Lower leg skin (tissue), 4 donors: ENCODE measurements around the gene HAUS7. TPM values are rescaled to one million over a fixed set of nuclear protein-coding genes. Genes with fewer than 3 reads are reported as not detected.

Experiments used
- DNase-seq, 2 donors: peaks; one replicate each; pipeline ENCODE4 v3.0.0-alpha.2; 2019; ENCODE audit warnings: low spot score in 2 of 2
- H3K4me3 ChIP-seq: fragments of 200-600 bp; sonication (generic); 2 replicates; pipeline ENCODE4 v1.5.1; 2017; ENCODE audit warnings: mild to moderate bottlenecking, low read depth; ENCODE audit not compliant: poor library complexity, severe bottlenecking
- CTCF ChIP-seq, 3 donors: fragments of 450-650 bp; IDR thresholded peaks; one replicate each; pipeline ENCODE4 v1.5.1; 2016; ENCODE audit warnings: antibody characterized with exemption in 3 of 3, mild to moderate bottlenecking in 3 of 3, moderate library complexity in 2 of 3
- POLR2A ChIP-seq, 2 donors: fragments of 450-650 bp; IDR thresholded peaks; one replicate each; pipeline ENCODE4 v1.6.1; 2016 to 2017; ENCODE audit warnings: antibody characterized with exemption in 2 of 2, mild to moderate bottlenecking in 1 of 2, moderate library complexity in 1 of 2
- WGBS, 2 donors: methylation state at CpG; one replicate each; pipeline ENCODE4 v1.1.5; 2018; 5-methylcytosine and 5-hydroxymethylcytosine counted together
- intact Hi-C: fragments of 100-400 bp; cut with DNase I; formaldehyde crosslinking; loops from one replicate; pipeline ENCODE4 v1.15.0; 2023; ENCODE audit warnings: low total_unique reads
- total RNA-seq, 4 donors: library from RNA; depleted of rRNA; stranded (reverse); fragments of >200 nt; gene quantifications; one replicate each; pipeline ENCODE4 v1.1.0, GENCODE V29; 2016

Gene HAUS7
- total RNA-seq, 4 donors from 2014 or later = 2.7 to 24.2 (median 13.6) TPM

- intact Hi-C loops = no loop called here
Observed at GRCh38 chrX:153439977-153440376, 30.4 kb downstream of the HAUS7 start.

GRCh38 chrX:153438532-153438931 is 31.8 kb downstream of the HAUS7 start:
- DNase-seq = no peak
- no peak for TF ChIP-seq POLR2A (IDR thresholded peaks at IDR 0.05)
- TF ChIP-seq CTCF (IDR thresholded peaks at IDR 0.05) = no peak
- no peak overlapping the region for H3K4me3 ChIP-seq
- 26 to 48% methylated on average over 8 of the region's 8 CpGs for WGBS, 2 donors
- intact Hi-C loops = no loop called here

More at GRCh38 chrX:153439977-153440376, 30.4 kb downstream of the HAUS7 start:
- no peak overlapping the region for H3K4me3 ChIP-seq
- no peak for DNase-seq
- 83 to 93% methylated on average over 4 of the region's 4 CpGs for WGBS, 2 donors
- no peak for TF ChIP-seq CTCF (IDR thresholded peaks at IDR 0.05)
- no peak for TF ChIP-seq POLR2A (IDR thresholded peaks at IDR 0.05)

GRCh38 chrX:153435845-153436244 is 34.5 kb downstream of the HAUS7 start:
- TF ChIP-seq POLR2A (IDR thresholded peaks at IDR 0.05) (no peak), CTCF (IDR thresholded peaks at IDR 0.05) (no peak)
- no peak for DNase-seq

GRCh38 chrX:153434801-153435200 is 35.6 kb downstream of the HAUS7 start:
- intact Hi-C loops = no loop called here
- WGBS, 2 donors = 93 to 100% methylated on average over 1 to 8 of the region's 8 CpGs
- no peak for DNase-seq
- H3K4me3 ChIP-seq = no peak overlapping the region
- TF ChIP-seq POLR2A (IDR thresholded peaks at IDR 0.05) = no peak
- no peak for TF ChIP-seq CTCF (IDR thresholded peaks at IDR 0.05)

More at GRCh38 chrX:153435845-153436244, 34.5 kb downstream of the HAUS7 start:
- 36 to 68% methylated on average over 3 of the region's 3 CpGs for WGBS, 2 donors
- no peak overlapping the region for H3K4me3 ChIP-seq
- intact Hi-C loops = no loop called here

GRCh38 chrX:153433781-153434285 is 36.5 kb downstream of the HAUS7 start:
- DNase-seq = no peak
- WGBS, 2 donors = 89 to 94% methylated on average over 12 to 17 of the region's 17 CpGs
- intact Hi-C loops = no loop called here
- TF ChIP-seq CTCF (IDR thresholded peaks at IDR 0.05) (no peak), POLR2A (IDR thresholded peaks at IDR 0.05) (no peak)
- H3K4me3 ChIP-seq = no peak overlapping the region

- intact Hi-C loops = no loop called here
- no peak for DNase-seq
- no peak for TF ChIP-seq POLR2A (IDR thresholded peaks at IDR 0.05)
- no peak for TF ChIP-seq CTCF (IDR thresholded peaks at IDR 0.05)
- H3K4me3 ChIP-seq = no peak overlapping the region
- 60 to 85% methylated on average over 1 to 9 of the region's 12 CpGs for WGBS, 2 donors
Observed at GRCh38 chrX:153433161-153433680, 37.2 kb downstream of the HAUS7 start.
